NCI-H187 (cell line): Measurements from ENCODE around the gene S100A12.

Experiments
- DNase-seq, 2 experiments: peaks; one replicate each; lab custom pipeline; 2025; lab: John Stamatoyannopoulos, UW

Gene S100A12

GRCh38 chr1:153397051-153397923, 21.9 kb upstream of the S100A12 start:
- DNase-seq, result no peak

GRCh38 chr1:153396461-153396860, 21.0 kb upstream of the S100A12 start:
- DNase-seq, result no peak

GRCh38 chr1:153395776-153396175, 20.4 kb upstream of the S100A12 start:
- no peak for DNase-seq

- no peak for DNase-seq
These were observed 19.8 kb upstream of the S100A12 start for GRCh38 chr1:153395136-153395685.

GRCh38 chr1:153394391-153394790, 19.0 kb upstream of the S100A12 start:
- DNase-seq, result no peak

GRCh38 chr1:153393926-153394325, 18.5 kb upstream of the S100A12 start:
- no peak for DNase-seq

- no peak for DNase-seq
These were observed 17.4 kb upstream of the S100A12 start for GRCh38 chr1:153392822-153393221.

- no peak for DNase-seq
These were observed 16.8 kb upstream of the S100A12 start for GRCh38 chr1:153392258-153392657.

- DNase-seq, result peak in 1 of 2 experiments; percentile 23
These were observed 15.7 kb upstream of the S100A12 start, which contains the start of gene S100A8 for GRCh38 chr1:153390938-153391710. TSS of gene S100A8 (minus strand) at chr1:153391073. CDS start at chr1:153390535, 538 bp downstream.

- no peak for DNase-seq
These were observed 14.8 kb upstream of the S100A12 start for GRCh38 chr1:153389973-153390879.

- DNase-seq, result no peak
These were observed 14.0 kb upstream of the S100A12 start for GRCh38 chr1:153389401-153389800.

GRCh38 chr1:153387785-153388184, 12.4 kb upstream of the S100A12 start:
- no peak for DNase-seq

- no peak for DNase-seq
These were observed 11.6 kb upstream of the S100A12 start for GRCh38 chr1:153387001-153387400.

GRCh38 chr1:153386500-153386901, 11.1 kb upstream of the S100A12 start:
- DNase-seq, result no peak

- DNase-seq, result no peak
These were observed 9.6 kb upstream of the S100A12 start for GRCh38 chr1:153384958-153385580.

- DNase-seq, result no peak
These were observed 5.3 kb upstream of the S100A12 start for GRCh38 chr1:153380711-153381110.

GRCh38 chr1:153379591-153379990, 4.2 kb upstream of the S100A12 start:
- DNase-seq, result no peak

- no peak for DNase-seq
These were observed 1.4 kb downstream of the S100A12 start for GRCh38 chr1:153374071-153374470.

GRCh38 chr1:153372571-153372970, 2.9 kb downstream of the S100A12 start:
- DNase-seq, result no peak

- no peak for DNase-seq
These were observed 4.2 kb downstream of the S100A12 start for GRCh38 chr1:153371231-153371630.

- DNase-seq, result no peak
These were observed 5.3 kb downstream of the S100A12 start for GRCh38 chr1:153370146-153370545.
